ENCODE data around the gene SNAPC2. TPM values are rescaled to one million over a fixed set of nuclear protein-coding genes. Genes with fewer than 3 reads are reported as not detected.

The SNAPC2 gene
- polyA plus RNA-seq, 1 of the 3 experiments (the other 2 are of a cell fraction): 38.7 TPM

GRCh38 chr19:7883796-7884570, 36.2 kb upstream of the SNAPC2 start:
- WGBS (ENCODE audit: low lambda C conversion rate): 96% methylated on average over 2 of the region's 2 CpGs
- H3K79me2 ChIP-seq (ENCODE audit: insufficient read depth): no peaks in the 10 kb centered on the region
- H3K9ac ChIP-seq: no peak overlapping the region
- H3K27ac ChIP-seq (ENCODE audit: low read depth in 2 of 2, low read length in 1 of 2): no peak overlapping the region
- H3K4me3 ChIP-seq (ENCODE audit: low read depth in 2 of 2, low read length in 1 of 2): no peak overlapping the region
- H3K36me3 ChIP-seq (replicated peaks in 1 of 2; ENCODE audit: control insufficient read depth in 1 of 2, insufficient read depth in 2 of 2, low read length in 1 of 2): no peaks in the 10 kb centered on the region
- H3K4me2 ChIP-seq: no peak overlapping the region
- TF ChIP-seq RCOR1 (IDR thresholded peaks at IDR 0.05; ENCODE audit: low read length): no peak
- no peak for TF ChIP-seq MXI1 (IDR thresholded peaks at IDR 0.05; ENCODE audit: low read depth, low read length)
- TF ChIP-seq NRF1 (IDR thresholded peaks at IDR 0.05; ENCODE audit: low read depth, low read length): no peak
- no peak for TF ChIP-seq EZH2phosphoT487 (IDR thresholded peaks at IDR 0.05; ENCODE audit: borderline replicate concordance, low read depth)
- TF ChIP-seq GABPA (IDR thresholded peaks at IDR 0.05; ENCODE audit: low read depth): no peak
- TF ChIP-seq USF1 (IDR thresholded peaks at IDR 0.05; ENCODE audit: borderline replicate concordance, low read depth): no peak
- ChIA-PET POLR2A (no interaction called here), CTCF (interaction anchor here (0.6 to 1.3 kb wide), 2 partner anchors 16 to 44 kb away, joined by 3 read pairs; no protein-coding TSS in a partner anchor)
- H3K4me1 ChIP-seq (ENCODE audit: control insufficient read depth in 1 of 2, insufficient read depth in 2 of 2, low read depth in 1 of 2, low read length in 1 of 2): no peaks in the 10 kb centered on the region
- no peaks in the 10 kb centered on the region; the same call in 1 of the 2 replicates for H3K27me3 ChIP-seq (ENCODE audit: insufficient read depth)
- H3F3A ChIP-seq (replicated peaks; ENCODE audit: insufficient read depth): no peaks in the 10 kb centered on the region
- H3K9me2 ChIP-seq: no peaks in the 10 kb centered on the region
- no peaks in the 10 kb centered on the region for H4K20me1 ChIP-seq (ENCODE audit: insufficient read depth)
- H2AFZ ChIP-seq (ENCODE audit: low read depth): no peak overlapping the region
- no peaks in the 10 kb centered on the region for H3K9me3 ChIP-seq
- no peak for DNase-seq

GRCh38 chr19:7885818-7886217, 34.3 kb upstream of the SNAPC2 start:
- no peak overlapping the region for H3K4me2 ChIP-seq
- no peak overlapping the region for H2AFZ ChIP-seq (ENCODE audit: low read depth)
- H3F3A ChIP-seq (replicated peaks; ENCODE audit: insufficient read depth): no peaks in the 10 kb centered on the region
- POLR2A ChIA-PET: interaction anchor here (0.7 kb wide), 1 partner anchor 18 kb away, joined by 3 read pairs; no protein-coding TSS in a partner anchor
- no peak for DNase-seq
- no peaks in the 10 kb centered on the region for H3K9me3 ChIP-seq
- CTCF ChIA-PET: no interaction called here
- WGBS (ENCODE audit: low lambda C conversion rate): 67% methylated on average over 8 of the region's 8 CpGs
- H3K9me2 ChIP-seq: no peaks in the 10 kb centered on the region
- H3K4me3 ChIP-seq (ENCODE audit: low read depth in 2 of 2, low read length in 1 of 2): no peak overlapping the region
- no peaks in the 10 kb centered on the region for H3K4me1 ChIP-seq (ENCODE audit: control insufficient read depth in 1 of 2, insufficient read depth in 2 of 2, low read depth in 1 of 2, low read length in 1 of 2)
- H3K9ac ChIP-seq: no peak overlapping the region
- no peaks in the 10 kb centered on the region; the same call in 1 of the 2 replicates for H3K27me3 ChIP-seq (ENCODE audit: insufficient read depth)
- no peak overlapping the region for H3K27ac ChIP-seq (ENCODE audit: low read depth in 2 of 2, low read length in 1 of 2)
- no peaks in the 10 kb centered on the region for H4K20me1 ChIP-seq (ENCODE audit: insufficient read depth)
- no peaks in the 10 kb centered on the region for H3K36me3 ChIP-seq (replicated peaks in 1 of 2; ENCODE audit: control insufficient read depth in 1 of 2, insufficient read depth in 2 of 2, low read length in 1 of 2)
- no peaks in the 10 kb centered on the region for H3K79me2 ChIP-seq (ENCODE audit: insufficient read depth)
- TF ChIP-seq NFIC (IDR thresholded peaks at IDR 0.05; ENCODE audit: borderline replicate concordance): no peak
- no peak for TF ChIP-seq MEF2A (IDR thresholded peaks at IDR 0.05; ENCODE audit: borderline replicate concordance, low read depth)
- no peak for TF ChIP-seq NRF1 (IDR thresholded peaks at IDR 0.05; ENCODE audit: low read depth, low read length)
- no peak for TF ChIP-seq YY1 (IDR thresholded peaks at IDR 0.05; ENCODE audit: low read depth)
- TF ChIP-seq TEAD4 (IDR thresholded peaks at IDR 0.05; ENCODE audit: borderline replicate concordance, insufficient read depth): no peak
- no peak for TF ChIP-seq USF1 (IDR thresholded peaks at IDR 0.05; ENCODE audit: borderline replicate concordance, low read depth)
- TF ChIP-seq FOSL2 (IDR thresholded peaks at IDR 0.05; ENCODE audit: borderline replicate concordance, low read depth): no peak
- TF ChIP-seq POLR2AphosphoS5 (IDR thresholded peaks at IDR 0.05; ENCODE audit: low read depth, low read length): no peak
- no peak for TF ChIP-seq MAX (IDR thresholded peaks at IDR 0.05; ENCODE audit: low read depth)
- no peak for TF ChIP-seq ELF1 (IDR thresholded peaks at IDR 0.05)
- no peak for TF ChIP-seq EP300 (IDR thresholded peaks at IDR 0.05; ENCODE audit: borderline replicate concordance in 1 of 2, low read depth in 1 of 2, low read length in 1 of 2)
- TF ChIP-seq RFX5 (IDR thresholded peaks at IDR 0.05; ENCODE audit: low read length): no peak
- no peak for TF ChIP-seq ZBTB33 (IDR thresholded peaks at IDR 0.05; ENCODE audit: borderline replicate concordance, low read depth)
- TF ChIP-seq IRF3 (IDR thresholded peaks at IDR 0.05; ENCODE audit: low read depth, low read length): no peak
- TF ChIP-seq FOXM1 (IDR thresholded peaks at IDR 0.05; ENCODE audit: low read depth): no peak
- no peak for TF ChIP-seq GABPA (IDR thresholded peaks at IDR 0.05; ENCODE audit: low read depth)
- TF ChIP-seq USF2 (IDR thresholded peaks at IDR 0.05; ENCODE audit: borderline replicate concordance, low read depth, low read length): no peak
